IMR-90 (cell line): ENCODE results near the gene COPS4. TPM values are rescaled to one million over a fixed set of nuclear protein-coding genes. Genes with fewer than 3 reads are reported as not detected.

ENCODE experiments used
- ATAC-seq: fragments of 200-7000 bp; cut with Tn5 transposase; 2 replicates; pipeline ENCODE4 v1.9.1; 2020; ENCODE audit warnings: low read depth, mild to moderate bottlenecking, moderate library complexity
- BruUV-seq: library from RNA; stranded (reverse); fragments of 400-500 nt; replicated peaks from 2 replicates; lab custom pipeline; 2021; lab: Mats Ljungman, UMichigan
- CTCF ChIA-PET: fragments of 300-600 bp; formaldehyde crosslinking; extraction: SDS; loops from one replicate; lab custom pipeline; 2021; ENCODE audit warnings: antibody characterized with exemption; lab: Yijun Ruan, JAX
- POLR2A ChIA-PET: fragments of 300-600 bp; sonication (Branson Sonifier 250); formaldehyde crosslinking; loops from one replicate; lab custom pipeline; 2022; ENCODE audit warnings: antibody characterized with exemption; ENCODE audit not compliant: unreplicated experiment; lab: Charles Lee
- DNase-seq: peaks from one replicate; pipeline ENCODE4 v3.0.0; 2013
- H2AFZ ChIP-seq: replicated peaks from 2 replicates; pipeline ENCODE3; 2013; ENCODE audit warnings: low read length, mild to moderate bottlenecking; ENCODE audit not compliant: poor library complexity
- H2AK5ac ChIP-seq: 2 replicates; pipeline ENCODE4 v1.6.1; 2013; ENCODE audit warnings: low read depth, low read length, inconsistent platforms
- H2AK9ac ChIP-seq: replicated peaks from 2 replicates; pipeline ENCODE3; 2013; ENCODE audit warnings: mild to moderate bottlenecking, low read depth, low read length, moderate library complexity; ENCODE audit not compliant: poor library complexity
- H2BK120ac ChIP-seq: 2 replicates; pipeline ENCODE4 v1.6.1; 2013; ENCODE audit warnings: low read depth, low read length, inconsistent platforms
- H2BK15ac ChIP-seq: 3 replicates; pipeline ENCODE4 v1.6.1; 2013; ENCODE audit warnings: low read depth, low read length, inconsistent platforms
- H2BK20ac ChIP-seq: 2 replicates; pipeline ENCODE4 v1.6.1; 2013; ENCODE audit warnings: low read depth, mild to moderate bottlenecking, inconsistent platforms, low read length, moderate library complexity
- H2BK5ac ChIP-seq: 2 replicates; pipeline ENCODE4 v1.6.1; 2013; ENCODE audit warnings: mild to moderate bottlenecking, low read depth, low read length, inconsistent platforms; ENCODE audit not compliant: poor library complexity, severe bottlenecking
- H3K14ac ChIP-seq: replicated peaks from 2 replicates; pipeline ENCODE4 v1.6.1; 2013; ENCODE audit warnings: low read depth, low read length, inconsistent platforms
- H3K18ac ChIP-seq: 2 replicates; pipeline ENCODE4 v1.6.1; 2013; ENCODE audit warnings: low read depth, low read length, control low read depth
- H3K23ac ChIP-seq: 2 replicates; pipeline ENCODE4 v1.6.1; 2013; ENCODE audit warnings: low read depth, low read length, inconsistent platforms
- H3K27ac ChIP-seq: 2 replicates; pipeline ENCODE4 v1.5.1; 2013; ENCODE audit warnings: mild to moderate bottlenecking, control low read depth, low read length; ENCODE audit not compliant: insufficient read depth
- H3K27me3 ChIP-seq: 2 replicates; pipeline ENCODE4 v1.6.1; 2013; ENCODE audit warnings: low read length; ENCODE audit not compliant: control insufficient read depth, insufficient read depth
- H3K36me3 ChIP-seq: 2 replicates; pipeline ENCODE4 v1.6.1; 2013; ENCODE audit warnings: low read length, mixed read lengths; ENCODE audit not compliant: control insufficient read depth, insufficient read depth
- H3K4ac ChIP-seq: 2 replicates; pipeline ENCODE4 v1.6.1; 2013; ENCODE audit warnings: low read depth, low read length, inconsistent platforms
- H3K4me1 ChIP-seq: 2 replicates; pipeline ENCODE4 v1.6.1; 2013; ENCODE audit warnings: low read length, mixed read lengths; ENCODE audit not compliant: control insufficient read depth, insufficient read depth
- H3K4me2 ChIP-seq: 2 replicates; pipeline ENCODE4 v1.6.1; 2013; ENCODE audit warnings: low read depth, mild to moderate bottlenecking, control low read depth, low read length, moderate library complexity
- H3K4me3 ChIP-seq: 2 replicates; pipeline ENCODE4 v1.5.1; 2013; ENCODE audit warnings: low read depth, mild to moderate bottlenecking, control low read depth, low read length, moderate library complexity; ENCODE audit not compliant: insufficient read depth
- H3K56ac ChIP-seq: 2 replicates; pipeline ENCODE4 v1.6.1; 2013; ENCODE audit warnings: low read length, inconsistent platforms; ENCODE audit not compliant: insufficient read depth; ENCODE audit errors: extremely low read depth
- H3K79me1 ChIP-seq, 2 experiments: 2 replicates each; pipeline ENCODE4 v1.6.1; 2013; ENCODE audit warnings: low read length in 2 of 2, inconsistent platforms in 1 of 2, low read depth in 1 of 2
- H3K9ac ChIP-seq: 2 replicates; pipeline ENCODE4 v1.6.1; 2013; ENCODE audit warnings: low read depth, low read length, control low read depth
- H3K9me1 ChIP-seq: 2 replicates; pipeline ENCODE4 v1.6.1; 2013; ENCODE audit warnings: low read length, inconsistent platforms; ENCODE audit not compliant: insufficient read depth
- H3K9me3 ChIP-seq: 2 replicates; pipeline ENCODE4 v1.6.1; 2013; ENCODE audit warnings: low read length; ENCODE audit not compliant: control insufficient read depth, insufficient read depth
- H4K20me1 ChIP-seq: 2 replicates; pipeline ENCODE4 v1.6.1; 2013; ENCODE audit warnings: low read length, inconsistent platforms; ENCODE audit not compliant: insufficient read depth
- H4K5ac ChIP-seq: 2 replicates; pipeline ENCODE4 v1.6.1; 2013; ENCODE audit warnings: mild to moderate bottlenecking, low read depth, low read length, control low read depth
- H4K8ac ChIP-seq, 2 experiments: 2 replicates each; pipeline ENCODE4 v1.6.1; 2013; ENCODE audit warnings: low read depth in 2 of 2, low read length in 2 of 2, control low read depth in 1 of 2, inconsistent platforms in 1 of 2
- H4K91ac ChIP-seq: 2 replicates; pipeline ENCODE4 v1.6.1; 2013; ENCODE audit warnings: low read depth, low read length, inconsistent platforms; ENCODE audit not compliant: insufficient read depth
- CEBPB ChIP-seq: IDR thresholded peaks from 2 replicates; pipeline ENCODE4 v1.6.1; 2012; ENCODE audit warnings: low read depth, low read length, improper control_type of control experiment
- CHD1 ChIP-seq: IDR thresholded peaks from 2 replicates; pipeline ENCODE4 v1.6.1; 2012; ENCODE audit warnings: low read depth, low read length, improper control_type of control experiment
- FOS ChIP-seq: fragments of 150-350 bp; IDR thresholded peaks from 2 replicates; pipeline ENCODE4 v1.6.1; 2016; ENCODE audit warnings: low read depth, low read length
- MAFK ChIP-seq: IDR thresholded peaks from 2 replicates; pipeline ENCODE4 v1.6.1; 2012; ENCODE audit warnings: low read depth, low read length, improper control_type of control experiment
- POLR2A ChIP-seq: IDR thresholded peaks from 2 replicates; pipeline ENCODE4 v1.6.1; 2012; ENCODE audit warnings: mild to moderate bottlenecking, low read depth, low read length
- WGBS, 2 experiments: methylation state at CpG; one replicate each; pipeline versions ENCODE4 v1.1.5 to v1.1.7; 2013; ENCODE audit warnings: missing lambda C conversion rate in 2 of 2; ENCODE audit not compliant: insufficient read length in 1 of 2; ENCODE audit errors: extremely low coverage in 2 of 2; 5-methylcytosine and 5-hydroxymethylcytosine counted together
- dilution Hi-C: fragments of 300-500 bp; cut with HindIII; formaldehyde crosslinking; loops from one replicate; pipeline ENCODE4 v1.14.3; 2018; ENCODE audit warnings: low sequenced_read_pairs; ENCODE audit not compliant: unreplicated experiment
- in situ Hi-C: fragments of 300-500 bp; cut with MboI; formaldehyde crosslinking; loops from 3 replicates; pipeline ENCODE4 v1.14.3; 2019; ENCODE audit warnings: low sequenced_read_pairs, inconsistent platforms, mixed read lengths
- intact Hi-C: fragments of 100-400 bp; cut with micrococcal nuclease; formaldehyde crosslinking; loops from 2 replicates; pipeline ENCODE4 v1.10.0; 2022
- polyA plus RNA-seq, 3 experiments: library from polyadenylated mRNA; depleted of rRNA; stranded (reverse); fragments of >200 nt; gene quantifications; 2 replicates each; pipeline ENCODE4 v1.2.3, GENCODE V29; 2012; ENCODE audit warnings: low replicate concordance in 1 of 3
- total RNA-seq: library from RNA; depleted of rRNA; stranded (reverse); fragments of >200 nt; gene quantifications from 2 replicates; pipeline ENCODE4 v1.2.3, GENCODE V29; 2012

The COPS4 gene
- total and polyA plus RNA-seq, 2 of the 4 experiments (the other 2 are of a cell fraction), result 40.1 to 115 TPM

GRCh38 chr4:82988323-82988832 is 46.6 kb upstream of the COPS4 start:
- Histone ChIP-seq H3K36me3 (peaks cover 8% of the 10 kb centered on the region), H3K4ac (no peak overlapping the region), H3K27ac (peak overlapping the region; percentile 64; the same call in 1 of the 2 replicates), H4K91ac (no peak overlapping the region), H3K79me1 (peaks cover 24 to 46% of the 10 kb centered on the region in 2 experiments), H3K14ac (no peak overlapping the region), H3K23ac (no peak overlapping the region), H3K27me3 (no peaks in the 10 kb centered on the region), H3K4me3 (no peak overlapping the region), H2BK120ac (no peak overlapping the region), H2AK9ac (no peak overlapping the region), H3K9me3 (no peaks in the 10 kb centered on the region), H2BK15ac (no peak overlapping the region), H2BK20ac (no peak overlapping the region), H3K4me2 (no peak overlapping the region; the same call in 1 of the 2 replicates), H4K20me1 (no peaks in the 10 kb centered on the region), H2BK5ac (peak overlapping the region; percentile 35), H3K18ac (no peak overlapping the region), H4K5ac (no peak overlapping the region), H2AK5ac (no peak overlapping the region), H2AFZ (no peak overlapping the region), H3K4me1 (peaks cover 11% of the 10 kb centered on the region), H4K8ac (peak overlapping the region in 1 of 2 experiments; percentile 14; a peak in 1 of 4 replicates), H3K9ac (no peak overlapping the region), H3K9me1 (peaks cover 7% of the 10 kb centered on the region), H3K56ac (no peak overlapping the region)
- ATAC-seq (peak; percentile 86), DNase-seq (peak; percentile 95)
- in situ Hi-C loops, result no loop called here
- TF ChIP-seq CHD1 (no peak), POLR2A (no peak), FOS (0 out of 2 replicates have a peak, but pooled peaks have one; percentile 57), MAFK (peak; percentile 1; the same call in 1 of the 2 replicates), CEBPB (peak; percentile 93)
- no TSS peak for BruUV-seq
- WGBS, 2 experiments, result no CpG with 5 or more reads among the region's 2 CpGs
- POLR2A ChIA-PET, result no interaction called here
- intact Hi-C loops, result loop anchor here (5.0 kb wide), 1 partner anchor 46 kb away; no protein-coding TSS in a partner anchor
- dilution Hi-C loops, result no loop called here
- CTCF ChIA-PET, result no interaction called here
